A673 (cell line): ENCODE measurements around the gene MRPS12. TPM values are rescaled to one million over a fixed set of nuclear protein-coding genes. Genes with fewer than 3 reads are reported as not detected.

Experiments
- BruUV-seq: library from RNA; stranded (reverse); fragments of 400-500 nt; replicated peaks from 2 replicates; lab custom pipeline; 2021; lab: Mats Ljungman, UMichigan
- CTCF ChIA-PET: fragments of 300-600 bp; sonication (Branson Sonifier 250); formaldehyde crosslinking; loops from one replicate; lab custom pipeline; 2022; ENCODE audit warnings: antibody characterized with exemption; lab: Charles Lee
- POLR2A ChIA-PET: fragments of 300-600 bp; sonication (Branson Sonifier 250); formaldehyde crosslinking; loops from one replicate; lab custom pipeline; 2022; ENCODE audit warnings: antibody characterized with exemption; ENCODE audit not compliant: low non-redundant PET; lab: Charles Lee
- DNase-seq: peaks from one replicate; pipeline ENCODE4 v3.0.0-alpha.2; 2015; ENCODE audit warnings: low spot score
- H3K27ac ChIP-seq: fragments of 200-600 bp; sonication (generic); 2 replicates; pipeline ENCODE4 v1.5.1; 2016; ENCODE audit warnings: mixed run types, low read depth, mild to moderate bottlenecking, mixed read lengths, antibody characterized with exemption, low read length; ENCODE audit not compliant: poor library complexity, severe bottlenecking
- H3K27me3 ChIP-seq: fragments of 200-600 bp; sonication (generic); replicated peaks from 2 replicates; pipeline ENCODE4 v1.6.1; 2017; ENCODE audit warnings: mixed run types, low read depth, mild to moderate bottlenecking, mixed read lengths, antibody characterized with exemption, low read length; ENCODE audit not compliant: insufficient read depth, poor library complexity
- H3K36me3 ChIP-seq: fragments of 200-600 bp; sonication (generic); 2 replicates; pipeline ENCODE4 v1.6.1; 2016; ENCODE audit warnings: mixed run types, mild to moderate bottlenecking, mixed read lengths, antibody characterized with exemption, low read length; ENCODE audit not compliant: insufficient read depth, poor library complexity, severe bottlenecking
- H3K4me1 ChIP-seq: fragments of 200-600 bp; sonication (generic); 2 replicates; pipeline ENCODE4 v1.6.1; 2017; ENCODE audit warnings: mixed run types, mild to moderate bottlenecking, mixed read lengths, antibody characterized with exemption, low read length; ENCODE audit not compliant: insufficient read depth, poor library complexity, severe bottlenecking
- H3K4me3 ChIP-seq: fragments of 200-600 bp; sonication (generic); 2 replicates; pipeline ENCODE4 v1.5.1; 2016; ENCODE audit warnings: low read depth, mixed run types, mild to moderate bottlenecking, mixed read lengths, low read length; ENCODE audit not compliant: poor library complexity, severe bottlenecking
- H3K9me3 ChIP-seq: fragments of 200-600 bp; sonication (generic); 2 replicates; pipeline ENCODE4 v1.6.1; 2016; ENCODE audit warnings: mixed run types, low read depth, mild to moderate bottlenecking, mixed read lengths, antibody characterized with exemption, low read length; ENCODE audit not compliant: poor library complexity, severe bottlenecking
- EZH2 ChIP-seq: fragments of 200-600 bp; sonication (generic); IDR thresholded peaks from 2 replicates; pipeline ENCODE4 v1.6.1; 2017; ENCODE audit warnings: borderline replicate concordance, low read depth, mild to moderate bottlenecking, mixed read lengths, antibody characterized with exemption, low read length; ENCODE audit not compliant: poor library complexity, severe bottlenecking
- intact Hi-C: fragments of 100-400 bp; cut with micrococcal nuclease; formaldehyde crosslinking; loops from one replicate; pipeline ENCODE4 v1.10.0; 2022; ENCODE audit not compliant: unreplicated experiment
- total RNA-seq: library from RNA; stranded (reverse); gene quantifications from 2 replicates; pipeline ENCODE4 v1.2.3, GENCODE V29; 2021
- TF ChIP-seq, protein P1 (sequence below): fragments of 300-800, 200-600 bp; sonication (generic); conservative IDR thresholded peaks from 2 replicates; pipeline ENCODE4 v1.5.1; 2017; ENCODE audit warnings: low read depth, mild to moderate bottlenecking, antibody characterized with exemption, low read length, moderate library complexity, mixed read lengths

Gene MRPS12
- total RNA-seq, 1 experiment from 2014 or later = 81.9 TPM

DNA sequence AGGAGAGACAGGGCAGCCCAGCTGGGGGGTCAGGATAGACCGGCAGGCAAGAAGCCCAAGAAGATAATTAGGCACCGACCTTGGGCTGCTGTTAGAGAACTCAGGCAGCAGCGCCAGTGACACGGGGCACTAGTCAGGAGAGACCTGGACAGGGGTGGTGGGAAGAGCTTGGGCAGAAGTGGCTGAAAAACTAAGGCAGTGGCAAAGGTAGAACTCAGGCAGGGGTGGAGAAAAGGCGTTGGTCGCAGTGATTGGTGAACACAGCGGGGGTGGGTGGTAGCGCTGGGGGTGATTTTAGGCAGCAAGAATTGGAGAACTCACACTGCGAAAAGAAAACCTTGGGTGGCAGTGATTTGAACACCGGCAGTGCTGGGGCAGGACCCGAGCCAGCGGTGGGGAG lies 23.1 kb upstream of the MRPS12 start:
- Histone ChIP-seq H3K9me3 (no peaks in the 10 kb centered on the region), H3K36me3 (peaks cover 11% of the 10 kb centered on the region), H3K27ac (no peak overlapping the region), H3K4me1 (peaks cover 9% of the 10 kb centered on the region), H3K4me3 (no peak overlapping the region), H3K27me3 (no peaks in the 10 kb centered on the region)
- ChIA-PET POLR2A (no interaction called here), CTCF (no interaction called here)
- BruUV-seq = no TSS peak
- intact Hi-C loops = no loop called here
- no peak for TF ChIP-seq EZH2
- TF ChIP-seq, protein P1, sequence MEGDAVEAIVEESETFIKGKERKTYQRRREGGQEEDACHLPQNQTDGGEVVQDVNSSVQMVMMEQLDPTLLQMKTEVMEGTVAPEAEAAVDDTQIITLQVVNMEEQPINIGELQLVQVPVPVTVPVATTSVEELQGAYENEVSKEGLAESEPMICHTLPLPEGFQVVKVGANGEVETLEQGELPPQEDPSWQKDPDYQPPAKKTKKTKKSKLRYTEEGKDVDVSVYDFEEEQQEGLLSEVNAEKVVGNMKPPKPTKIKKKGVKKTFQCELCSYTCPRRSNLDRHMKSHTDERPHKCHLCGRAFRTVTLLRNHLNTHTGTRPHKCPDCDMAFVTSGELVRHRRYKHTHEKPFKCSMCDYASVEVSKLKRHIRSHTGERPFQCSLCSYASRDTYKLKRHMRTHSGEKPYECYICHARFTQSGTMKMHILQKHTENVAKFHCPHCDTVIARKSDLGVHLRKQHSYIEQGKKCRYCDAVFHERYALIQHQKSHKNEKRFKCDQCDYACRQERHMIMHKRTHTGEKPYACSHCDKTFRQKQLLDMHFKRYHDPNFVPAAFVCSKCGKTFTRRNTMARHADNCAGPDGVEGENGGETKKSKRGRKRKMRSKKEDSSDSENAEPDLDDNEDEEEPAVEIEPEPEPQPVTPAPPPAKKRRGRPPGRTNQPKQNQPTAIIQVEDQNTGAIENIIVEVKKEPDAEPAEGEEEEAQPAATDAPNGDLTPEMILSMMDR = no peak
- DNase-seq = no peak

DNA sequence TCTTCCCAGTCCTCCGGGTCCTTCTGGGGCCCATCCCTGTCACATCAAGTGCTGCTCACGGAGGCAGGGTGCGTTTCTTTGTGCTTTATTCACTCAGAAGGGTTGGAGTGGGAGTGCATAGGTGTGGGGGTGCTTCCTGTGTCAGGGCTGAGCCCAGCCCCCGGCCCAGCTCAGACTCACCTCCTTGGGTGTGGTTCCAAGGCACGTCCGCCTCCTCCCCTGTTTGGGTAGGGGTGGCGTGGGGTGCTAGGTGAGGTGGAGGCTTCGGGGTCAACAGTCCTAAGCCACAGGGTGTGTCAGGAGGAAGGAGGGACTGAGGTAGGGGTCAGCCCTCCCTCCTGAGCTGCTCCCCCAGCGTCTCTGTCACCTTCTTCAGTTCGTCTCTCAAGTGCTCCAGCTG lies 21.8 kb upstream of the MRPS12 start:
- H3K27me3 ChIP-seq = no peaks in the 10 kb centered on the region
- CTCF ChIA-PET = no interaction called here
- POLR2A ChIA-PET = no interaction called here

DNA sequence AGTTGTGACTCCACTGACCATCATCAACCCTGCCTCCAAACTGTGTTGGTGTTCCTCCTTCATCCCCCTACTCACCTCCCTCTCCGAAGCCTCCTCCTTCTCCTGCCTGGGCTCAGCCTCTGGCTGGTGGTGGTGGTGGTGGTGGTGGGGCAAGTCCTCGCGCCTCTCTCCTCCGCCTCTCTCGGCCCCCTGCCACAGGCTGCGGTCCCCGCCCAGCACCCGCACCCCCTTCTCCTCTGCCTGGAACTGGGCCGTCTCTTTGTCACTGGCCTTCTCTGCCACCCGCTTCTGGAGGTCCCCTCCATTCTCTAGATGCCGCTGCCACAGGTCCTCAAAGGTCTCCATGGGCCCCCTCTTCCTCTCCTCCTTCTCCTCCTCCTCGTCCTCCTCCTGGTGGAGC lies 20.3 kb upstream of the MRPS12 start:
- ChIA-PET CTCF (no interaction called here), POLR2A (no interaction called here)
- no peaks in the 10 kb centered on the region for H3K27me3 ChIP-seq
- H3K9me3 ChIP-seq = no peaks in the 10 kb centered on the region
- peaks cover 6% of the 10 kb centered on the region for H3K36me3 ChIP-seq
- no peak for DNase-seq
- H3K27ac ChIP-seq = no peak overlapping the region
- intact Hi-C loops = no loop called here
- BruUV-seq = no TSS peak
- no peak overlapping the region for H3K4me3 ChIP-seq
- H3K4me1 ChIP-seq = peaks cover 9% of the 10 kb centered on the region
- no peak for TF ChIP-seq EZH2
- TF ChIP-seq, protein P1 = no peak

More for the DNA sequence above, 21.8 kb upstream of the MRPS12 start:
- Histone ChIP-seq H3K27ac (no peak overlapping the region), H3K9me3 (no peaks in the 10 kb centered on the region), H3K4me1 (peaks cover 9% of the 10 kb centered on the region), H3K4me3 (no peak overlapping the region), H3K36me3 (peaks cover 11% of the 10 kb centered on the region)
- intact Hi-C loops = no loop called here
- TF ChIP-seq, protein P1 = no peak
- no peak for TF ChIP-seq EZH2
- no peak for DNase-seq
- BruUV-seq = no TSS peak
